Liver (tissue), 3 donors: ENCODE results near the gene PRDM9.

Experiments used
- CTCF ChIP-seq: fragments of 150-350 bp; IDR thresholded peaks from 2 replicates; pipeline ENCODE4 v1.5.1; 2017; ENCODE audit warnings: improper control_type of control experiment, low read depth, low read length; ENCODE audit not compliant: missing input control
- RAD21 ChIP-seq, 2 donors: IDR thresholded peaks; 2 replicates each; pipeline ENCODE4 v1.6.1; 2016; ENCODE audit warnings: antibody characterized with exemption in 2 of 2, mild to moderate bottlenecking in 2 of 2
- donor health status: healthy.
- donor health status: healthy.

DNA sequence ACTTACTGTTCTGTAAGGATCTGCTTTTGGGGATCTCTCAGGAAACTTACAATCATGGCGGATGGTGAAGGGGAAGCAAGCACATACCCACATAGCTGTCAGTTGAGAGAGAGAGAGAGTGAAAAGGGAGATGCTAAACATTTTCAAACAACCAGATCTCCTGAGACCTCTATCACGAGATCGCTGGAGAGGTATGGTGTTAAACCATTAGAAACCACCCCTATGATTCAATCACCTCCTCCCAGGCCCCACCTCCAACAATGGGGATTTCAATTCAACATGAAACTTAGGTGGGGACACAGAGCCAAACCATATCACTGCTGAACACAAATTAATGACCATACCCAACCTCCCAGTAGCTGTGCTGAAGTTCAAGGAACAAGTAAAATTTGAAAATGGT lies 48.2 kb upstream of the PRDM9 start:
- TF ChIP-seq CTCF (no peak), RAD21 (IDR thresholded peaks at IDR 0.05) (no peak)
